CD4-positive, alpha-beta T cell treated with Interleukin-15 for 1 hour (primary cell): ENCODE data around the gene AZI2.

Source experiments
- DNase-seq: peaks from one replicate; pipeline ENCODE4 v3.0.0-alpha.2; 2020

Gene AZI2

GRCh38 chr3:28300345-28300962 lies 48.2 kb downstream of the AZI2 start:
- DNase-seq = no peak

- no peak for DNase-seq
These were observed 48.9 kb downstream of the AZI2 start for GRCh38 chr3:28299705-28300104.

GRCh38 chr3:28295898-28296490 lies 52.6 kb downstream of the AZI2 start:
- DNase-seq = no peak

GRCh38 chr3:28294667-28295413 lies 53.8 kb downstream of the AZI2 start:
- no peak for DNase-seq

GRCh38 chr3:28292622-28293021 lies 56.0 kb downstream of the AZI2 start:
- DNase-seq = no peak

GRCh38 chr3:28291577-28291976 lies 57.0 kb downstream of the AZI2 start:
- no peak for DNase-seq

- DNase-seq = no peak
These were observed 57.7 kb downstream of the AZI2 start for GRCh38 chr3:28290863-28291300.

- no peak for DNase-seq
These were observed 61.6 kb downstream of the AZI2 start for GRCh38 chr3:28287046-28287445.

GRCh38 chr3:28286595-28286994 lies 62.0 kb downstream of the AZI2 start:
- no peak for DNase-seq

GRCh38 chr3:28280781-28281180 lies 67.8 kb downstream of the AZI2 start:
- no peak for DNase-seq

GRCh38 chr3:28279770-28280169 lies 68.9 kb downstream of the AZI2 start:
- no peak for DNase-seq

GRCh38 chr3:28278918-28279317 lies 69.7 kb downstream of the AZI2 start:
- DNase-seq = no peak

GRCh38 chr3:28273837-28274236 lies 74.8 kb downstream of the AZI2 start:
- no peak for DNase-seq
